Smooth muscle cell (in vitro differentiated cells): Measurements from ENCODE around the gene PLA2G6. TPM values are rescaled to one million over a fixed set of nuclear protein-coding genes. Genes with fewer than 3 reads are reported as not detected.

Experiments
- DNase-seq: peaks from one replicate; lab custom pipeline; 2025; ENCODE audit not compliant: unreplicated experiment; lab: John Stamatoyannopoulos, UW
- H2AFZ ChIP-seq: fragments of 200-600 bp; sonication (generic); 2 replicates; pipeline ENCODE4 v1.6.0; 2016; ENCODE audit warnings: antibody characterized with exemption, low read depth, mild to moderate bottlenecking
- H3F3A ChIP-seq: fragments of 200-600 bp; sonication (generic); 2 replicates; pipeline ENCODE4 v1.6.0; 2017; ENCODE audit warnings: antibody characterized with exemption, low read depth
- H3K27ac ChIP-seq: fragments of 200-600 bp; sonication (generic); 2 replicates; pipeline ENCODE4 v1.5.1; 2016; ENCODE audit warnings: low read depth, mild to moderate bottlenecking
- H3K27me3 ChIP-seq: fragments of 200-600 bp; sonication (generic); 2 replicates; pipeline ENCODE4 v1.6.1; 2016; ENCODE audit warnings: low read depth, mild to moderate bottlenecking
- H3K36me3 ChIP-seq: fragments of 200-600 bp; sonication (generic); 2 replicates; pipeline ENCODE4 v1.5.1; 2016; ENCODE audit warnings: low read depth
- H3K4me1 ChIP-seq: fragments of 200-600 bp; sonication (generic); 2 replicates; pipeline ENCODE4 v1.5.1; 2016; ENCODE audit warnings: low read depth
- H3K4me2 ChIP-seq: fragments of 200-600 bp; sonication (generic); 2 replicates; pipeline ENCODE4 v1.6.0; 2016; ENCODE audit warnings: mild to moderate bottlenecking
- H3K4me3 ChIP-seq: fragments of 200-600 bp; sonication (generic); 2 replicates; pipeline ENCODE4 v1.5.1; 2016; ENCODE audit warnings: mild to moderate bottlenecking
- H3K79me2 ChIP-seq: fragments of 200-600 bp; sonication (generic); 2 replicates; pipeline ENCODE4 v1.6.0; 2016; ENCODE audit warnings: low read depth, mild to moderate bottlenecking
- H3K9ac ChIP-seq: fragments of 200-600 bp; sonication (generic); 2 replicates; pipeline ENCODE4 v1.6.0; 2016; ENCODE audit warnings: low read depth
- H3K9me3 ChIP-seq: fragments of 200-600 bp; sonication (generic); replicated peaks from 2 replicates; pipeline ENCODE4 v1.5.1; 2016; ENCODE audit warnings: low read depth
- H4K20me1 ChIP-seq: fragments of 200-600 bp; sonication (generic); 2 replicates; pipeline ENCODE4 v1.6.0; 2016; ENCODE audit warnings: low read depth
- CTCF ChIP-seq: fragments of 200-600 bp; sonication (generic); IDR thresholded peaks from 2 replicates; pipeline ENCODE4 v1.5.1; 2017; ENCODE audit warnings: borderline replicate concordance, mild to moderate bottlenecking, antibody characterized with exemption; ENCODE audit not compliant: insufficient read depth, poor library complexity, severe bottlenecking
- WGBS: methylation state at CpG from one replicate; pipeline ENCODE4 v1.1.7; 2016; ENCODE audit warnings: low lambda C conversion rate; 5-methylcytosine and 5-hydroxymethylcytosine counted together
- polyA plus RNA-seq: library from polyadenylated mRNA; unstranded; fragments of >200 nt; fragmentation: Nextera tagmentation; extraction: Ambion mirVana; gene quantifications from 2 replicates; pipeline ENCODE4 v1.2.1, GENCODE V29; 2016
- total RNA-seq: library from RNA; depleted of rRNA; stranded (reverse); fragments of >200 nt; gene quantifications from 2 replicates; pipeline ENCODE4 v1.2.3, GENCODE V29; 2014

Gene PLA2G6
- total and polyA plus RNA-seq, 2 experiments from 2014 or later = 6.1 to 8.9 TPM

DNA sequence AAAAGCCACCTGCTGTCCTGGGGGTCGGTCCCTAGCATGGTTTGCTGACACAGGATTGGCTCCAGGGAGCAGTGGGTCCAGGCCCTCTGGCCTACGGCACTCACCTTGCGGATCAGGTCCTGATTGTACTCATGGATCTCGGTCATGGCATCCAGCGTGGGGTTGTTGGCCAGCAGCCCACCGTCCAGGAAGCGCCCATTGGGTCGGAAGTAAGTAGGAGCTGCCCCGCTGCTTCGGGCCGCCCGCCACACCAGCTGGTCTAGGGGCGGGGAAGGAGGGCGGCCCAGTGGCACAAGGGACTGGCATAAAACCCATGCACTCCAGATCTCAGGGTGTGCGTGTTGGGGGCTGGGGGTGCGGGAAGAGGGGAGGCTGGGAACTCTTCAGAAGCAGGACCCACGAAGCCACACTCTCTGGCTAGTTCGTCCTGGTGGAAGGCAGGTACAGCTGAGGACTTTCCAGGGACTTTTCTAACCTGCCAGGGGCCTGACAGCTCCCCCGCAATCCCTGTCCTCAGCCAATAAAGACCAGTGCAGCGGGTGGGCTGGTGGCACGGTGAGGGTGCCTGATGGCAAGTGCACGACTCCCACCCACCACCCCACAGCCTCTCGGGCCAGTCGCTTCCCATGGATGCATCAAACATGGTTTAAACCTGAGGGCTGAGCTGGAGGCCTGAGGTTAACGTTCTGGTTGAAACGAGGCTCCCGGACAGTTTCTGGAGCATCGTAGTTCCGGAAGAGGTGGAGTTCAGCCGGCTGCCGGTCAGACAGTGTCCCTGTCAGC is 66.0 kb downstream of the PLA2G6 start:
- H3K27me3 ChIP-seq = no peaks in the 10 kb centered on the region
- H4K20me1 ChIP-seq = no peaks in the 10 kb centered on the region
- TF ChIP-seq CTCF = no peak
- H2AFZ ChIP-seq = no peak overlapping the region
- no peaks in the 10 kb centered on the region for H3K36me3 ChIP-seq
- H3K27ac ChIP-seq = no peak overlapping the region
- DNase-seq = no peak
- no peaks in the 10 kb centered on the region for H3F3A ChIP-seq
- no peaks in the 10 kb centered on the region for H3K9me3 ChIP-seq
- no peak overlapping the region for H3K9ac ChIP-seq
- no peak overlapping the region for H3K4me3 ChIP-seq
- H3K4me1 ChIP-seq = no peaks in the 10 kb centered on the region
- 95% methylated on average over 22 of the region's 31 CpGs for WGBS
- H3K4me2 ChIP-seq = no peak overlapping the region
- no peaks in the 10 kb centered on the region for H3K79me2 ChIP-seq

DNA sequence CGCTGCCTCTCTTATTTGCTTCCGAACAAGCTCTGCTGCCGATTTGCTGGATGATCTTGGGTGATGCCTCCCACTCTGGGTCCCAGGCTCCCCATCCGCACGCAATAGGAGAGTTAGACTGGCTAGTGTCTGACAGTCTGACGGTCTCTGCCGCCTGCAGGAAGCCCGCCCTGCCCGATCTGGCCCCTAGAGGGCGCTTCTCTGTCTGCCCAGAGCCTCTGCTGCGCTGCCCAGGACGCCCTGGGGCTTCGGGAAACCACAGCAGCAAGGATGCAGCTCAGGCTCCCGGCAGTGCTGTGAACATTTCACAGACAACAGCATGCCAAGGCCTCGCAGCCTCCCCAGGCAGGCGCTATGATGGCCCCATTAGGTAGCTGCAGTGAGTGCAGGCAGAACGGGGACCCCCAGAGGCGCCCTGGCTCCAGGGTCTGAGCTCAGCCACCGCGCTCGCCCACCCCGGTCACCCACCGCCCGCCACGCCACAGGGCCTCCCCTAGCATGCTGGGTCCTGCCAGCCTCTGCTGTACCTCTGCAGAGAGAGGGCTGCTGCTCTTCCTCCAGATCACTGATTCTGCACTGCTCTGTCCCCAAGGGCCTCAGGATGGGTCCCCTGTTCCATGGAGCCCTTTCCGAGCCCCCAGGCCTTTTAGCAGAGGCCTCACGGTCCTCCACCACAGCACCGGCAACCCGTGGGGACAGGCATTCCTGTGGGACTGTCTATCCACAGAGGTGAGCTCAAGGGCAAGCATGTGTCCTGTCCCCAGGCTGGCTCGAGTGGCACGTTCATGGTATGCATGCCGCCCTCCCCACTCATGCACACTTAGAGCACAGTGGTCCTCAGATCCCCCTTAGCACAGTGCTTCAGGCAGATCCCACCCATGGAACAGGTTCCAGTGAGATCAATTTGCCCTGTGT is 66.9 kb downstream of the PLA2G6 start:
- 33% methylated on average over 23 of the region's 32 CpGs for WGBS
- H2AFZ ChIP-seq = no peak overlapping the region
- H3K9me3 ChIP-seq = no peaks in the 10 kb centered on the region
- H3K36me3 ChIP-seq = no peaks in the 10 kb centered on the region
- H4K20me1 ChIP-seq = no peaks in the 10 kb centered on the region
- H3K79me2 ChIP-seq = no peaks in the 10 kb centered on the region
- H3F3A ChIP-seq = no peaks in the 10 kb centered on the region
- no peaks in the 10 kb centered on the region for H3K27me3 ChIP-seq
- H3K4me3 ChIP-seq = no peak overlapping the region
- DNase-seq = peak; percentile 87
- H3K4me2 ChIP-seq = no peak overlapping the region
- H3K9ac ChIP-seq = no peak overlapping the region
- no peaks in the 10 kb centered on the region for H3K4me1 ChIP-seq
- no peak overlapping the region for H3K27ac ChIP-seq
- peak; percentile 96 for TF ChIP-seq CTCF

DNA sequence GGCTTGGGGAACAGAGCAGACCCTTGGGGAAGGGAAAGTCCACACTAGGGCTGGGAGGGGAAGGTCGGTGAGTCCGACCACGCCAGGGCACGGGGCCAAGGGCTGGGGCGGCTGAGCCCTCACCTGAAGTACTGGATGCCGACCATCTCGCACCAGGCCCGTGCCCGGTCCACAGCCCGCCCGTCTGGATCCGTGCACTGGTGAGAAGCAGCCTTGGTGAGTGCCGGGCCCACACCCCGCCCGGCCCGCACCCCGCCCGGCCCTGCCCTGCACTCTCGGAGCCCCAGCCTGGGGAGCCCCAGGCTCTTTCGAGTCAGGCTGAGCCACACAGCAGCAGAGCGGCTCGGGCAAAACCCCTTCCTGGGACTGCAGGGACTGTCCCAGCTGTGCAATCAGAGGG is 69.2 kb downstream of the PLA2G6 start:
- Histone ChIP-seq H3K79me2 (no peaks in the 10 kb centered on the region), H3K4me3 (no peak overlapping the region), H3K9me3 (no peaks in the 10 kb centered on the region), H3F3A (no peaks in the 10 kb centered on the region), H3K36me3 (no peaks in the 10 kb centered on the region), H3K27ac (no peak overlapping the region), H2AFZ (no peak overlapping the region), H3K9ac (no peak overlapping the region), H3K27me3 (no peaks in the 10 kb centered on the region), H3K4me1 (no peaks in the 10 kb centered on the region), H3K4me2 (no peak overlapping the region), H4K20me1 (no peaks in the 10 kb centered on the region)
- 96% methylated on average over 10 of the region's 22 CpGs for WGBS
- no peak for TF ChIP-seq CTCF
- no peak for DNase-seq
